Subcutaneous abdominal adipose tissue (tissue), 5 donors: ENCODE results near the gene AHCYL1.
"Not testable (repeated sequence)": the region's sequence is repeated elsewhere in the genome, so short reads cannot be mapped to it uniquely, and the experiment has no call there.

ENCODE experiments used
- H3K27ac ChIP-seq: one replicate; pipeline ENCODE4 v1.7.0; 2013; ENCODE audit warnings: low read depth, mild to moderate bottlenecking, inconsistent platforms, low read length, moderate library complexity
- H3K27me3 ChIP-seq, 5 donors: one replicate each; pipeline ENCODE4 v1.7.0; 2013; ENCODE audit warnings: low read length in 5 of 5, inconsistent platforms in 1 of 5; ENCODE audit not compliant: control insufficient read depth in 5 of 5, insufficient read depth in 4 of 5
- H3K36me3 ChIP-seq, 5 donors: one replicate each; pipeline ENCODE4 v1.7.0; 2013; ENCODE audit warnings: low read length in 5 of 5; ENCODE audit not compliant: control insufficient read depth in 5 of 5, insufficient read depth in 5 of 5
- H3K4me1 ChIP-seq, 5 donors: one replicate each; pipeline ENCODE4 v1.7.0; 2013; ENCODE audit warnings: low read length in 5 of 5, mild to moderate bottlenecking in 3 of 5, moderate library complexity in 1 of 5; ENCODE audit not compliant: control insufficient read depth in 5 of 5, insufficient read depth in 5 of 5
- H3K4me3 ChIP-seq, 5 donors: one replicate each; pipeline ENCODE4 v1.7.0; 2013; ENCODE audit warnings: low read length in 5 of 5, low read depth in 1 of 5
- H3K9ac ChIP-seq, 5 donors: one replicate each; pipeline ENCODE4 v1.7.0; 2013; ENCODE audit warnings: low read length in 5 of 5, mild to moderate bottlenecking in 4 of 5, moderate library complexity in 3 of 5
- H3K9me3 ChIP-seq, 5 donors: one replicate each; pipeline ENCODE4 v1.7.0; 2013; ENCODE audit warnings: low read length in 5 of 5; ENCODE audit not compliant: control insufficient read depth in 5 of 5
- donor health status: healthy.
- donor health status: healthy.
- donor health status: healthy.
- donor health status: healthy.
- donor health status: healthy.

AHCYL1 gene

DNA sequence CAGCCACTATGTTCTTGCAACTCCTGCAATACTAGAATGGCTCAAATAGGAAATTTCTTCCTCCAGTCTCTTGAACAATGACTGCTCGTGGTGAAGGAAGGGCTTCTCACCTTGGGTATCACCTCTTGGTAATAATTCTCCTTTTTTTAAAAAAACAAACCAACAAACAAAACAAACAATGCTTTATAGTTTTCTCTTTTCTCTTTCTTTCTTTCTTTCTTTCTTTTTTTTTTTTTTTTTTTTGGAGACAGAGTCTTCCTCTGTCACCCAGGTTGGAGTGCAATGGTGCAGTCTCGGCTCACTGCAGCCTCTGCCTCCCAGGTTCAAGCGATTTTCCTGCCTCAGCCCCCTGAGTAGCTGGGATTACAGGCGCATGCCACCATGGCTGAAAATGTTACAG lies 46.1 kb downstream of the AHCYL1 start:
- H3K36me3 ChIP-seq, H3K27ac ChIP-seq, H3K27me3 ChIP-seq, H3K9me3 ChIP-seq, H3K9ac ChIP-seq: not testable (repeated sequence)
- peaks cover 0 to 21% (median 14%) of the 10 kb centered on the region in 5 donors for H3K4me1 ChIP-seq
- peak overlapping the region in 1 of 5 donors; percentile 24 for H3K4me3 ChIP-seq

DNA sequence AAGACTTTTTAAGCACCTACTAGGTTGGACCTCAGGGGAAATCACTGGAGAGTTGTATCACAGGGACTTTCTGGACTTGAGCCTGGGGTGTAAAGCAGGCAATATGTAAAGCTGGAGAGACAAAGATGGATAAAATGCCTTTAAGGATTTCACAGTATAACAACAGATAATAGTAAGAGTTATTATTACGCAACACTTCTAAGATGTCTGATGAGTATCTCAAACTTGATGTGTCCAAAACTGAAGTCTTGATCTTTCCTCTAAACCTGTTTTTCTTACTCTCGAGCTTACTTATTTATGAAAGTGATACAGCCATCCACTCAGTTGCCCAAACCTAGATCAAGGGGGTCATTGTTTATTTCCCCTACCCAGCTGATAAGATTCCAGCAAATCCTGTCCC lies 47.8 kb downstream of the AHCYL1 start:
- Histone ChIP-seq H3K4me1 (peaks cover 0 to 24% (median 19%) of the 10 kb centered on the region in 5 donors), H3K9ac (no peak overlapping the region), H3K36me3 (peaks cover 0 to 1% (median 0%) of the 10 kb centered on the region in 5 donors), H3K9me3 (no peaks in the 10 kb centered on the region), H3K4me3 (no peak overlapping the region), H3K27ac (no peak overlapping the region), H3K27me3 (no peaks in the 10 kb centered on the region)

DNA sequence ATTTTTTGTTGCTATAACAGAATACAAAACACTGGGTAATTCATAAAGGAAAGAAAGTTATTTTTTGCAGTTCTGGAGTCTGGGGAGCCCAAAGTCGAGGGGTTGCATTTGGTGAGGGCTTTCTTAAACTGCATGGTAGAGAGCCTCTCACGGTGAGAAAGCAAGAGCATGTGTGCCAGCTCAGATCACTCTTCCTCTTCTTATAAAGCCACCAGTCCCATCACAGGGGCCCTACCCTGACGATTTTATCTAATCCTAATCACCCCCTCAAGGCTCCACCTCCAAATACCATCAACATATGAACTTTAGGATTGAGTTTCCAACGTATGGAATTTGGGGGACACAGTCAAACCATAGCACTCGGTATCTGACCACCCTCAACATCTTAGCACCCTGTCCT lies 48.9 kb downstream of the AHCYL1 start:
- Histone ChIP-seq H3K9me3 (no peaks in the 10 kb centered on the region), H3K4me1 (peaks cover 0 to 24% (median 19%) of the 10 kb centered on the region in 5 donors), H3K36me3 (peaks cover 4 to 5% (median 5%) of the 10 kb centered on the region in 5 donors), H3K4me3 (no peak overlapping the region), H3K27me3 (no peaks in the 10 kb centered on the region), H3K9ac (no peak overlapping the region), H3K27ac (no peak overlapping the region)

DNA sequence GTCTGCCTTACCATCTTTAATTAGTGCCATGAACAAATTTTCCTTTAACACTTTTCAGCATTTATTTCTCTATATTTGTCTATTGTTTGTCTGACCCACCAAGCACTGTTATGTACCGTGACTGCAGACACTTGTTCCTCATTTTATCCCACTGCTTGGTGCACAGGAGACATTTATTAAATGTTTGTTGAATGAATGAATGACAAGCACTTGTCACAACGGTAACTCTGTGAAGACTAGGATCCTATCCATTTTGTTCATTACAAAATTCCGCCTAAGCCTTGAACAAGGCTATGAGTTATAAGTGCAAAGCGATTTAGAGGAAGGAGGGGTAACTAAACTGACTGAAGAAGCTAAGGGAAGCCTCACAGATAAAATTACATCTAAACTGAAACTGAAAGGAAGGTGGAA lies 49.5 kb downstream of the AHCYL1 start:
- H3K4me1 ChIP-seq: peaks cover 0 to 24% (median 19%) of the 10 kb centered on the region in 5 donors

DNA sequence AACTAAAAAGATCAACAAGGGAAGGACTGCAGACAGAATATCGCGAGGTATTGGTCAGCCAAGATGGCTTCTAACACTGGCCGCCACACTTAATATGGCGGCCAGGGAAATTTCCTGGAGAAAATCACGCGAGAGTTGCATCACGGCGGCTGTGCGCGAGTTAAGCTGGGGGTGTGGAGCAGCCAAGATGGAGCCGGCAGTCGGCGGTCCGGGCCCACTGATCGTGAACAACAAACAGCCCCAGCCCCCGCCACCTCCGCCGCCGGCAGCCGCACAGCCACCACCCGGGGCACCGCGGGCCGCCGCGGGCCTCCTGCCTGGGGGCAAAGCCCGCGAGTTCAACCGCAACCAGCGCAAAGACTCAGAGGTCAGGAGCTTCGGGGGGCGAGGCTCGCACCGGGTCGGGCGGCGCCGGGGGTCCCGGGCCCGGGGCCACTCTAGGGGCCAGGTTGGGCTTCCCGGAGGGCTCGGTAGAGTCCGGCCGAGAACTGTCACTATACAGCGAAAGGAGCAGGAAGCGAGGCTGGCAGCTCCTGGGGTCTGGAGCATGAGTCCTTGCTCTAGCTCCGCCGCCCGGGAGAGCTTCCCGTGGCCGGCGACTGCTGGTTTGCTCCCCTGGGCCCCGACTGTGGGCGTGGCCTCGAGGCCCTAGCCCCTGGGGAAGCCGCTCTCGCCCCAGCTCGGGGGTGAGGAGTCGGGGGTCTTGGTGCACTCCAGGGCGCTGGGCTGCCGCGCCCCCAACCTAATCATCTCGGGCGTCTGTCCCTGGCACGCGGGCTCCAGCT lies 50.1 kb downstream of the AHCYL1 start, which contains the start of gene STRIP1:
STRIP1 (plus strand) TSS at position 174 of the 785 bp plus-strand sequence; CDS start at position 188, 14 bp downstream.
- Histone ChIP-seq H3K36me3 (peaks cover 4 to 17% (median 17%) of the 10 kb centered on the region in 5 donors), H3K27me3 (no peaks in the 10 kb centered on the region)

More for the DNA sequence above, 49.5 kb downstream of the AHCYL1 start:
- H3K9ac ChIP-seq: peak overlapping the region in 4 of 5 donors; percentile 85 to 95 (median 92)
- H3K36me3 ChIP-seq: peaks cover 4 to 11% (median 11%) of the 10 kb centered on the region in 5 donors
- H3K27ac ChIP-seq: peak overlapping the region; percentile 87
- H3K27me3 ChIP-seq: no peaks in the 10 kb centered on the region
- H3K9me3 ChIP-seq: no peaks in the 10 kb centered on the region
- peak overlapping the region; percentile 79 to 89 (median 82) for H3K4me3 ChIP-seq

GRCh38 chr1:110035236-110035752 lies 50.7 kb downstream of the AHCYL1 start:
- peak overlapping the region; percentile 87 for H3K27ac ChIP-seq
- H3K9me3 ChIP-seq: no peaks in the 10 kb centered on the region
- H3K27me3 ChIP-seq: no peaks in the 10 kb centered on the region
- H3K4me1 ChIP-seq: peaks cover 0 to 21% (median 19%) of the 10 kb centered on the region in 5 donors
- H3K9ac ChIP-seq: peak overlapping the region; percentile 16 to 95 (median 88)
- H3K36me3 ChIP-seq: peaks cover 4 to 24% (median 22%) of the 10 kb centered on the region in 5 donors
- peak overlapping the region; percentile 79 to 92 (median 85) for H3K4me3 ChIP-seq

More for the DNA sequence above, 50.1 kb downstream of the AHCYL1 start, which contains the start of gene STRIP1:
- Histone ChIP-seq H3K4me3 (peak within 1 kb of the TSS; percentile 79 to 92 (median 85)), H3K9me3 (no peaks in the 10 kb centered on the region), H3K27ac (peak within 1 kb of the TSS; percentile 87), H3K4me1 (peaks cover 0 to 21% (median 19%) of the 10 kb centered on the region in 5 donors), H3K9ac (peak within 1 kb of the TSS; percentile 16 to 95 (median 88))

DNA sequence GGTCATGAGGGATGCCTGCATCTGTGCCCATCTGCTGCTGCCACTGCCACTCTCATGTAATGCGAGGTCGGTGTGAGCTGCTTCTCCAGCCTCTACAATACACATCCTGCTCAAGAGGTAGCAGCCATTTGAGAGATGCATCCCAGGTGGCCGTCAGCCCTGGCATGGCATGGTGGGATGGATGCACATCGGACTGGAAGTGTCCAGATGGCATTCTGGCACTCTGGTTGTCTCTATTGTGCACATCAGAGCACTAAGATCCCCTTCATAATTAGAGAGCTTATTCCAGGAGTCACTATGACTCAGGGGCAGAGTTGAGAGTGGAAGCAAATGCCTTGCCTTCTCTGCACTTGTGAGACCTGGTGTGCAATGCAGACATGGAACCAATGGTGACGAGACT lies 53.7 kb downstream of the AHCYL1 start:
- no peak overlapping the region for H3K27ac ChIP-seq
- no peak overlapping the region for H3K9ac ChIP-seq
- peaks cover 8 to 53% (median 51%) of the 10 kb centered on the region in 5 donors for H3K36me3 ChIP-seq
- H3K27me3 ChIP-seq: no peaks in the 10 kb centered on the region
- H3K4me1 ChIP-seq: peaks cover 0 to 19% (median 17%) of the 10 kb centered on the region in 5 donors
- no peak overlapping the region for H3K4me3 ChIP-seq
- H3K9me3 ChIP-seq: no peaks in the 10 kb centered on the region

DNA sequence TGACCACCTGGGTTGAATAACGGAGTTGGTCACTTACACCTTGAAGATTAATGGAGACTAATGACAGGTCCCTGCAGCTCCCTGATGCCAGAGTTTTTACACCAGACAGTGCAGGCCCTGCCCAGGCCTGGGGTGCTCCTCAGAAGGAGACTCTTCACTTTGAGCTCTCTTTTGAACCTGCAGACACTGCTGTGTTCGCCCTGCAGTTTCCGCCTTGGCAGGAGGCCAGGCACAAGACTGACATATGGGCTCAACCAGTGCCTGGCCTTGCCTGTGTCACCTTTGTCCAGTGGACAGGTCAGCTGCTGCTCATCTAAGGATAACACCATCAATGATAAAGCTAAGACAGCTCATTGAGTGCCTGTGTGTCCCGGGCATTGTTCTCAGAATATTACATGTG lies 55.1 kb downstream of the AHCYL1 start:
- no peak overlapping the region for H3K27ac ChIP-seq
- no peaks in the 10 kb centered on the region for H3K27me3 ChIP-seq
- no peak overlapping the region for H3K4me3 ChIP-seq
- H3K9ac ChIP-seq: no peak overlapping the region
- H3K36me3 ChIP-seq: peaks cover 15 to 67% (median 64%) of the 10 kb centered on the region in 5 donors
- peaks cover 0 to 16% (median 11%) of the 10 kb centered on the region in 5 donors for H3K4me1 ChIP-seq
- no peaks in the 10 kb centered on the region for H3K9me3 ChIP-seq

DNA sequence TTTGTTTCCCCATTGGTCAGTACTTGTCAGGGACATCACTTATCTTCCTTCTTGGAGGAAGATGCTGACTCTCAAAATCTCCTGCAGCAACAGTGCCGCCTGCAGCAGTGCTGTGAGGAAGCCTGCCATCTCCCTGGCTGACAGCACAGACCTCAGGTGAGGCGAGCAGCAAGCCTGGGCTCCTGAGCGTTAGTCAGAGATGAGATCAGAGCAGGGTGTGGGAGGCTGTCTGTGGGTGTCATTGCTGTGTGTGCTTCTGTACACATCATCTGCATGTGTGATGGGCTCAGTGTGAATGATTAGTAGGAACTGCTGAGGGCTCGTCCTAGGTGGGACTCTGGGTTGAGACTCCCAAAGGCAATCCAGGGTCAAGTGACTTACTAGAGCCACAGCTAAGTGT lies 56.0 kb downstream of the AHCYL1 start:
- H3K4me3 ChIP-seq: no peak overlapping the region
- no peak overlapping the region for H3K27ac ChIP-seq
- H3K9ac ChIP-seq: no peak overlapping the region
- peaks cover 16 to 76% (median 73%) of the 10 kb centered on the region in 5 donors for H3K36me3 ChIP-seq
- H3K27me3 ChIP-seq: no peaks in the 10 kb centered on the region
- peaks cover 0 to 10% (median 5%) of the 10 kb centered on the region in 5 donors for H3K4me1 ChIP-seq
- no peaks in the 10 kb centered on the region for H3K9me3 ChIP-seq

GRCh38 chr1:110043016-110043415 lies 58.5 kb downstream of the AHCYL1 start:
- H3K4me3 ChIP-seq: no peak overlapping the region
- H3K9ac ChIP-seq: no peak overlapping the region
- no peaks in the 10 kb centered on the region for H3K9me3 ChIP-seq
- no peak overlapping the region for H3K27ac ChIP-seq
- H3K27me3 ChIP-seq: no peaks in the 10 kb centered on the region
- no peaks in the 10 kb centered on the region for H3K4me1 ChIP-seq
- peaks cover 15 to 99% (median 90%) of the 10 kb centered on the region in 5 donors for H3K36me3 ChIP-seq
